ENCODE results near the gene TANC2.
A peak's percentile ranks its signal among the peaks of the same experiment; 100 is the strongest.

Gene TANC2

GRCh38 chr17:62965686-62966425 lies at the start of gene TANC2:
TSS of gene TANC2 (plus strand) at chr17:62966235. CDS start at chr17:63009560, 43,325 bp downstream.
- peak; percentile 81 for DNase-seq

DNA sequence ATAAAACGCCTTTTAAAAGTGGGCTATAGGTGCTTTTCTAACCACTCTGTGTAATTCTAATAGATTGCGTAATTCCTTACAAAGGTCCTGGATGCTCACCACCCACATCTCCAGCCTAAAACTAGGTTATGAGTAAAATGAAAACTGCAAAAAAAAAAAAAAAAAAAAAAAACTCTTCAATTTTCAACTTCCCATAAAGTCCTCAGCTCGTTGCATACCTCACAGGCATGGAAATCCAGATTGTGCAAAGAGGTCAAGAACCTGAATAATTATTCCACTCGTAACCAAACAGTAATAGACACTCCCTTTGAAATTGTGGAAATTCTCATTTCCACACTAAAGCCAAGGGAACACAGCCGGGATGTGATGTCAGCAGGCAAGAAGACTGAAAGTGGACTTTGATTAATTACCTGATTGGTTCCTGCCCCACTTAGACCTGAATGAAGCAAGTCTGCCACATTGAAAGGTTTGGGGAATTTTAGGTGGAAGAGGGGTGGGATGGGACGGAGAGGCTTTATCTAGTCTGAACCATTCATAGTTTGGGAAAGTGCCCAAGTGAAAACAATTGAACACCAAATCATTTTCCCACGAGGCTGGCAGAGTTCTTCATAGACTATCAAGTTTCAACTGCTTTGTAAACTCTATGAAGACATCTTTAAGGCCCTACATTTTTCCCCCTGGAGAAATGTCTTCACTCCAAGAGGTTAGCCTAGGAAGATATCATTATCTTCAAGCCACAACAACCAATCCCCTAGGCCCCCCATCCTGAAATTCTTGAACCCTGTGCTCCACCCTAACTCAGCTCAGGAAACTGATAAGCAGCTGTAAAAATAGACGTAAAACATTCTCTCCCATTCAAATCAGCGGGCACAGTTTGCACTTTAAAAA lies 49.1 kb upstream of the TANC2 start:
- no peak for DNase-seq

DNA sequence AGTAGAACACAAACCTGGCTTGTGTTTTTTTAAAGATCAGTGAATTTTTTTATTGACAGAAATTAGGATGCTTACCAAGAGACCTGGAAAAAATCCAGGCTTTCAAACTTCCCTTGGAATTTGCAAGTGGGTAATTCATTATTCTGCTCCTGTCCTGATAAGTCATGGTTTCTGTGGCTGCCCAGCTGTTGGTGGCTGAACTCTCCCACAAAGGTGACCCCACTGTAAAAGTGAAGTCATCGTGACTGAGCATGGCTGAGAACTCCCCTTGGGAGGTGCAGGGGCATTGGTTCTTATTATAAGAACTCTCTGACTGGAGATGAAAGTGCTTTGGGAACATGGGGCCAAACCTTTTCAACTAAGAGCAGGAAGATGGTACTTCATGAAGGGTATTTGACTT lies 46.6 kb upstream of the TANC2 start:
- DNase-seq, result no peak

GRCh38 chr17:62920300-62920699 lies 45.7 kb upstream of the TANC2 start:
- no peak for DNase-seq

- no peak for DNase-seq
Observed at GRCh38 chr17:62921817-62922216, 44.2 kb upstream of the TANC2 start.

- DNase-seq, result no peak
Observed at GRCh38 chr17:62923258-62924150, 42.5 kb upstream of the TANC2 start.

- DNase-seq, result no peak
Observed at GRCh38 chr17:62925267-62925836, 40.7 kb upstream of the TANC2 start.

DNA sequence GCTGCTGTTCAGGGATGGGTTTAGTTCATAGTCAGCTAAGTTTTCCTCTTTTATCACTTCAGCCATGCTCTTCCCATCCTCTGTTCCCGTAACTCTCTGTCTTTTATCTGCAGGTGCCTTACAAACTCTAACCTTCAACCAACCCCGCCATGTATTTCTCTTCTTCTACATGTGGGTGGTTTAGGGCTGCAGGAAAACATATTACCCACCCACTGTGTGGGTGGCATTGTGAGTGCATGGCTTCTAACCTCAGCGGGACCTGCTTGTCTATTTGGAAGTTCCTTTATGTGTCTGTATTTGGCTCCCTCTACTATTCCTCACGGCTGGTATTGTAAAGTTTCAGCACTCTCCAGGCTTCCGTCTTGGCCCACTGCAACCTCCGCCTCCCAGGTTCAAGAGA lies 39.0 kb upstream of the TANC2 start:
- DNase-seq, result no peak

- no peak for DNase-seq
Observed at GRCh38 chr17:62929320-62929719, 36.7 kb upstream of the TANC2 start.

DNA sequence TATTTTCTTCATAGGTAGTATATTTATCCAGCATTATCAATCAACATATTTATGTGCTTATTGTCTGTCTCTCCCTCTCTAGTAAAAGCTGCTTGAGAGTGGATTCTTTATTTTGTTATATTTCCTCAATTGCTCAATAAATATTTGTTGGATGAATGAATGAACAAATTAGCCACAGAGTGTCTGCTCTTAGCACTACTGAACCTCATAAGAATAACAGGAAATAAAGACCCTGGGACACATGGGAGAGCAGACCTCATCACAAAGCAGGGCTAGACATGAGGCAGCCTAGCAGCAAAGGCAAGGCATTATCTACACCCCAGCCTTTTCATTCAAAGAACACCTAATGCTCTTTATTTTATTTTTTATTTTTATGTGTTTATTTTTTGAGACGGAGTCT lies 34.9 kb upstream of the TANC2 start:
- DNase-seq, result no peak

GRCh38 chr17:62933501-62934385 lies 32.3 kb upstream of the TANC2 start:
- DNase-seq, result peak; percentile 5

GRCh38 chr17:62935098-62935497 lies 30.9 kb upstream of the TANC2 start:
- DNase-seq, result no peak

GRCh38 chr17:62935523-62935922 lies 30.5 kb upstream of the TANC2 start:
- no peak for DNase-seq

DNA sequence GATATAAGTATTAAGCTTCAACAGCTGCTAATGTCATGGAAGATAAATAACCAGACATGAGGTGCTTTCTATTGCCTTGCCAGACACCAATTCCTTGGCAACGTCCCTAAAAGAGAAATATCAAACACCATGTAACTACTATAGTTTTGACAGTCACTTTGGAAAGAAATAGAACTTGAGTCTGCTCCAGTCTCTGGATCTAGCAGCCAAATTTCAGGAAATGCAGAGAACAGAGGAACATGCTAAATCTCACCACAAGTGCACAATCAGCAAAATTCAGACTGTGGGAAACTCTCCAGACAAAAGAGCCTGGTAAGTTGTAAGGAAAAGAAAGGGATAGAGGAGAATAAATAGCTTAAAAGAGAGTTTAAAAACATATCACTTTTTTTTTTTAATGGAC lies 28.4 kb upstream of the TANC2 start:
- no peak for DNase-seq

DNA sequence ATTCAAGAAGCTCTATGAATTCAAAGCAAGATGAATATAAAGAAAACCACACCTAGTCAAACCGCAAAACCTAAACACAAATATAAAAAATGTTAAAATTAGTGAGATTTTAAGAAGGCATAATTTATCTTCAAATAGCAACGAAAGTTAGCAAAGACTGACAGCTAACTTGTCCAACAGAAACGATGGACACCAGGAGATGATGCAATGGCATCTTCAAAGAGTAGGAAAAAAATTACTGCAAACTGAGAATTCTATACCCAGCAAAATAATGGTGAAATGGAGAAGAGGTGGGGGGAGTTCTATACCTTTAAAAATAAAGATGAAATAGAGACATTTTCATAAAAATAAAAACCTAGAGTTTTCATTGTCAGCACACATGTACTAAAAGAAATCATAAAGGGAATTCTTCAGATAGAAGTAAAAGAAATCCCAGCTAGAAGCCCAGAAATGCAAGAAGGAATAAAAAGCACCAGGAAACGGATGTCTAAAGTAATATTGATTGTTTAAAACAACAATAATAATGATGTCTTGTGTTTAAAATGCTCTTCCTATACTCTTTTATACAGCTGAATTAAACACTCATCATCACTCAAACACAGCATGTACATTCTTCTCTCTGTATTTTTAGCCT lies 24.6 kb upstream of the TANC2 start:
- DNase-seq, result no peak

- no peak for DNase-seq
Observed at GRCh38 chr17:62948370-62948769, 17.7 kb upstream of the TANC2 start.

DNA sequence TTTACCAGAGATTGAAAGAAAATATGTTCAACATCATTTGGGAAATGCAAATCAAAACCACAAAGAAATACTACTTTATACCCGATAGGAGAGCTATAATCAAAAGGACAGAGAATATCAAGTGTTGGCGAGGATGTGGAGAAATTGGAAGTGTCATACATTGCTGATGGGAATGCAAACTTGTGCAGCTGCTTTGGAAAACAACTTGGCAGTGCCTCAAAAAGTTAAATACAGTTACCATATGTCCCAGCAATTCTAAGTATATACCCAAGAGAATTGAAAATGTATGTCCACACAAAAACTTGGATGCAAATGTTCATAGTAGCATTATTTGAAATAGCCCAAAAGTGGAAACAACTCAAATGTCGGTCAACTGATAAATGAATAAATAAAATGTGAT lies 17.0 kb upstream of the TANC2 start:
- no peak for DNase-seq

GRCh38 chr17:62950067-62950466 lies 16.0 kb upstream of the TANC2 start:
- DNase-seq, result no peak

- no peak for DNase-seq
Observed at GRCh38 chr17:62955841-62956352, 10.1 kb upstream of the TANC2 start.

DNA sequence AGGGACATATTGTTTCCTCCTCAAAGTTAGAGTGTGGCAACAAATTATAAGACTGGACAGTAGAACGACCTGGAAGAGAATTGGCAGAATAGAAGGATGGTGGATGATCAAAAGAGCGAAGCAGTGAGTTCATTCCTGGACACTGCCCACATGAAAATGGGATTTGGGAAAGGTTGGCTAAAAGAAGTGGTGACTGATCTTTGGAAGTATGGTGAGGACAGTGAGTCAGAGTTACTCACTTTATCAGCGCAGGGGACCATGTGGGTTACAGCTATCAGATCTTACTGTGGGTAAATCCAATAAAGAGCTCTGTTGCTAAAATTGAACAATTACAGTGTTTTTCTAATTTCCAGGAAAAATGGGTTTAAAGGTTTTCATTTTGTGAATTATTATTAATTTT lies 2.7 kb upstream of the TANC2 start:
- DNase-seq, result no peak

- DNase-seq, result no peak
Observed at GRCh38 chr17:62964506-62964905, 1.5 kb upstream of the TANC2 start.
